GM23248 (cell line): Measurements from ENCODE around the gene NAV2. TPM values are rescaled to one million over a fixed set of nuclear protein-coding genes. Genes with fewer than 3 reads are reported as not detected.

ENCODE experiments used
- DNase-seq: peaks from one replicate; pipeline ENCODE4 v3.0.0-alpha.2; 2015
- H2AFZ ChIP-seq: fragments of 200-600 bp; sonication (generic); 2 replicates; pipeline ENCODE4 v1.6.1; 2016; ENCODE audit warnings: antibody characterized with exemption
- H3F3A ChIP-seq: fragments of 200-600 bp; sonication (generic); 2 replicates; pipeline ENCODE4 v1.6.1; 2016; ENCODE audit warnings: mild to moderate bottlenecking, antibody characterized with exemption, mixed run types; ENCODE audit not compliant: insufficient read depth
- H3K27ac ChIP-seq: fragments of 200-600 bp; sonication (generic); 2 replicates; pipeline ENCODE4 v1.5.1; 2016; ENCODE audit warnings: mild to moderate bottlenecking
- H3K27me3 ChIP-seq: fragments of 200-600 bp; sonication (generic); replicated peaks from 2 replicates; pipeline ENCODE4 v1.6.1; 2016; ENCODE audit warnings: mild to moderate bottlenecking; ENCODE audit not compliant: insufficient read depth
- H3K36me3 ChIP-seq: fragments of 200-600 bp; sonication (generic); 2 replicates; pipeline ENCODE4 v1.6.1; 2016; ENCODE audit warnings: low read depth, mild to moderate bottlenecking
- H3K4me1 ChIP-seq: fragments of 200-600 bp; sonication (generic); 2 replicates; pipeline ENCODE4 v1.6.1; 2016; ENCODE audit warnings: mild to moderate bottlenecking; ENCODE audit not compliant: insufficient read depth
- H3K4me2 ChIP-seq: fragments of 200-600 bp; sonication (generic); one replicate; pipeline ENCODE4 v1.6.1; 2016; ENCODE audit warnings: mild to moderate bottlenecking; ENCODE audit not compliant: unreplicated experiment
- H3K4me3 ChIP-seq: fragments of 200-600 bp; sonication (generic); 2 replicates; pipeline ENCODE4 v1.5.1; 2016; ENCODE audit warnings: mild to moderate bottlenecking
- H3K79me2 ChIP-seq: fragments of 200-600 bp; sonication (generic); 2 replicates; pipeline ENCODE4 v1.6.1; 2016; ENCODE audit warnings: mild to moderate bottlenecking; ENCODE audit not compliant: insufficient read depth
- H3K9ac ChIP-seq: fragments of 200-600 bp; sonication (generic); 2 replicates; pipeline ENCODE4 v1.6.1; 2016; ENCODE audit warnings: mild to moderate bottlenecking
- H3K9me2 ChIP-seq: fragments of 200-600 bp; sonication (generic); 2 replicates; pipeline ENCODE4 v1.6.1; 2016; ENCODE audit warnings: mixed run types, mild to moderate bottlenecking, moderate library complexity; ENCODE audit not compliant: insufficient read depth
- H3K9me3 ChIP-seq: fragments of 200-600 bp; sonication (generic); one replicate; pipeline ENCODE4 v1.6.1; 2017; ENCODE audit warnings: low read depth
- H4K20me1 ChIP-seq: fragments of 200-600 bp; sonication (generic); 2 replicates; pipeline ENCODE4 v1.6.0; 2016; ENCODE audit not compliant: insufficient read depth
- EZH2 ChIP-seq: fragments of 200-600 bp; sonication (generic); IDR thresholded peaks from 2 replicates; pipeline ENCODE4 v1.6.1; 2018; ENCODE audit warnings: antibody characterized with exemption, mild to moderate bottlenecking; ENCODE audit not compliant: insufficient read depth, poor library complexity, severe bottlenecking
- EZH2phosphoT487 ChIP-seq: fragments of 200-600 bp; sonication (generic); IDR thresholded peaks from 2 replicates; pipeline ENCODE4 v1.6.1; 2018; ENCODE audit warnings: antibody characterized with exemption, moderate library complexity, mild to moderate bottlenecking, low read depth; ENCODE audit not compliant: insufficient read depth
- WGBS, 2 experiments: methylation state at CpG; one replicate each; pipeline ENCODE4 v1.1.6; 2015 to 2017; ENCODE audit warnings: low lambda C conversion rate in 2 of 2, low coverage in 1 of 2; ENCODE audit errors: missing lambda C conversion rate in 2 of 2; 5-methylcytosine and 5-hydroxymethylcytosine counted together
- in situ Hi-C: fragments of 300-500 bp; cut with MboI; formaldehyde crosslinking; loops from 2 replicates; pipeline ENCODE4 v1.15.0; 2020
- polyA plus RNA-seq: library from polyadenylated mRNA; unstranded; fragments of >200 nt; fragmentation: Nextera tagmentation; extraction: Ambion mirVana; gene quantifications from 2 replicates; pipeline ENCODE4 v1.2.1, GENCODE V29; 2016
- total RNA-seq: library from RNA; depleted of rRNA; stranded (reverse); fragments of >200 nt; shearing (Covaris generic); gene quantifications from 2 replicates; pipeline ENCODE4 v1.2.3, GENCODE V29; 2014

Gene NAV2
- total and polyA plus RNA-seq, 2 experiments from 2014 or later = 5.7 to 11.9 TPM

- no peak for TF ChIP-seq EZH2phosphoT487
- TF ChIP-seq EZH2 = no peak
- Histone ChIP-seq H3K4me3 (no peak overlapping the region), H4K20me1 (no peaks in the 10 kb centered on the region), H3K9ac (no peak overlapping the region), H3K27ac (no peak overlapping the region), H3K9me3 (no peaks in the 10 kb centered on the region), H3K4me1 (0 out of 2 replicates have a peak, but pooled peaks cover 11% of the 10 kb centered on the region), H3K79me2 (peaks cover 5% of the 10 kb centered on the region), H3K4me2 (no peak overlapping the region), H3K27me3 (no peaks in the 10 kb centered on the region), H3K36me3 (peaks cover 25% of the 10 kb centered on the region; the same call in 1 of the 2 replicates), H3K9me2 (no peaks in the 10 kb centered on the region), H2AFZ (no peak overlapping the region), H3F3A (peaks cover 31% of the 10 kb centered on the region)
- in situ Hi-C loops = no loop called here
- no peak for DNase-seq
- 96 to 98% methylated on average over 19 of the region's 19 CpGs for WGBS, 2 experiments
These were observed 332.6 kb downstream of the NAV2 start for GRCh38 chr11:20045098-20045688.

- no peaks in the 10 kb centered on the region for H4K20me1 ChIP-seq
- H3K9me2 ChIP-seq = no peaks in the 10 kb centered on the region
- H3K9ac ChIP-seq = no peak overlapping the region
- WGBS, 2 experiments = 98% methylated on average over 3 of the region's 3 CpGs
- H3K4me3 ChIP-seq = no peak overlapping the region
- no peak overlapping the region for H2AFZ ChIP-seq
- no peak overlapping the region for H3K4me2 ChIP-seq
- H3K27me3 ChIP-seq = no peaks in the 10 kb centered on the region
- H3K27ac ChIP-seq = no peak overlapping the region
- in situ Hi-C loops = no loop called here
- TF ChIP-seq EZH2phosphoT487 (no peak), EZH2 (no peak)
- H3K36me3 ChIP-seq = peaks cover 25% of the 10 kb centered on the region; the same call in 1 of the 2 replicates
- no peaks in the 10 kb centered on the region for H3K9me3 ChIP-seq
- H3K4me1 ChIP-seq = 0 out of 2 replicates have a peak, but pooled peaks cover 11% of the 10 kb centered on the region
- H3K79me2 ChIP-seq = no peaks in the 10 kb centered on the region; the same call in 1 of the 2 replicates
- peaks cover 31% of the 10 kb centered on the region for H3F3A ChIP-seq
- DNase-seq = no peak
These were observed 333.8 kb downstream of the NAV2 start for GRCh38 chr11:20046416-20046815.

- H3F3A ChIP-seq = peaks cover 31% of the 10 kb centered on the region
- no peak overlapping the region for H3K27ac ChIP-seq
- TF ChIP-seq EZH2 (no peak), EZH2phosphoT487 (no peak)
- H4K20me1 ChIP-seq = no peaks in the 10 kb centered on the region
- no peaks in the 10 kb centered on the region for H3K79me2 ChIP-seq
- H3K4me1 ChIP-seq = 0 out of 2 replicates have a peak, but pooled peaks cover 11% of the 10 kb centered on the region
- H3K4me2 ChIP-seq = no peak overlapping the region
- no peaks in the 10 kb centered on the region for H3K9me3 ChIP-seq
- 68 to 77% methylated on average over 4 of the region's 4 CpGs for WGBS, 2 experiments
- H2AFZ ChIP-seq = no peak overlapping the region
- H3K27me3 ChIP-seq = no peaks in the 10 kb centered on the region
- in situ Hi-C loops = no loop called here
- H3K9me2 ChIP-seq = no peaks in the 10 kb centered on the region
- peaks cover 25% of the 10 kb centered on the region; the same call in 1 of the 2 replicates for H3K36me3 ChIP-seq
- H3K9ac ChIP-seq = no peak overlapping the region
- H3K4me3 ChIP-seq = no peak overlapping the region
- peak; percentile 23 for DNase-seq
These were observed 334.6 kb downstream of the NAV2 start for GRCh38 chr11:20047006-20047768.

GRCh38 chr11:20047769-20048154, 335.1 kb downstream of the NAV2 start:
- no peak overlapping the region for H3K4me2 ChIP-seq
- no peak overlapping the region for H2AFZ ChIP-seq
- H3K79me2 ChIP-seq = no peaks in the 10 kb centered on the region
- peak overlapping the region; percentile 42; the same call in 1 of the 2 replicates for H3K27ac ChIP-seq
- H3K27me3 ChIP-seq = no peaks in the 10 kb centered on the region
- no peak for DNase-seq
- no peaks in the 10 kb centered on the region for H3K9me2 ChIP-seq
- no peaks in the 10 kb centered on the region for H3K9me3 ChIP-seq
- H3F3A ChIP-seq = peaks cover 31% of the 10 kb centered on the region
- H3K36me3 ChIP-seq = peaks cover 25% of the 10 kb centered on the region; the same call in 1 of the 2 replicates
- no peak overlapping the region for H3K9ac ChIP-seq
- in situ Hi-C loops = no loop called here
- H3K4me3 ChIP-seq = no peak overlapping the region
- no peaks in the 10 kb centered on the region for H4K20me1 ChIP-seq
- 80 to 84% methylated on average over 2 of the region's 2 CpGs for WGBS, 2 experiments
- 0 out of 2 replicates have a peak, but pooled peaks cover 11% of the 10 kb centered on the region for H3K4me1 ChIP-seq
- TF ChIP-seq EZH2 (no peak), EZH2phosphoT487 (no peak)
